Activated CD4-positive, alpha-beta T cell treated with anti-CD3 and anti-CD28 coated beads, Interleukin-2, amount 50 U/mL, for 1 hour (primary cell): ENCODE measurements around the gene SKP1.
A peak's percentile ranks its signal among the peaks of the same experiment; 100 is the strongest.
"Not testable (repeated sequence)": the region's sequence is repeated elsewhere in the genome, so short reads cannot be mapped to it uniquely, and the experiment has no call there.

ENCODE experiments used
- DNase-seq: peaks from one replicate; pipeline ENCODE4 v3.0.0-alpha.2; 2020

SKP1 gene

GRCh38 chr5:134177369-134178095 is 782 bp upstream of the SKP1 start:
- no peak for DNase-seq

DNA sequence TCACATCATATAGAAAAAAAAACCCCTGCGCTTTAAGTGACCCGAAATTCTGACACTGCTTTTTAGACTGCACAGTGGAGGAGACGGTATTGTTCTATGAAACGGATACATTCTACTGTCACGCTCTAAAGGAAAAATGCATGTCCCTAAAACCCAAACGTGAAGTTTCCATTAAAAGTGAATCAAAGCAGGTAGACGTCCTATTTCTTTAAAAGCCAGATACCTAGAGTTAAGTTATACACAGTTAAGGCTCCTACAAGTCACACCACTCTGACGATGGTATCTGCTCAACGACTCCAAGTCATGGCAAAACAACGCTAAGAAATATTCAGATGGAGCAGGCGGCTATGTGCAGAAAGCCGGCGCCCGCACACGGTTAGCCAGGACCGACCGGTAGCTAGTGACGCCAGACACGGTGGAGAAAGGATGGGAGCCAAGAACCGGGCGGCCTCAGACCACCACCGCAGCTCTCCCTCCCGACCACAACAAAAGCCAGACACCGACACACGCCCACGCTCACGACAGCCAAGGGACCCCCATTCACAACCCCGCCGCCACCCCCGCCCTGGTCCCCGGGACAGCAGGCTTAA is 734 bp downstream of the SKP1 start:
- no peak for DNase-seq

GRCh38 chr5:134174841-134175839 is 1.6 kb downstream of the SKP1 start:
- no peak for DNase-seq

GRCh38 chr5:134171972-134172371 is 4.8 kb downstream of the SKP1 start:
- DNase-seq = no peak

GRCh38 chr5:134162592-134162991 is 14.2 kb downstream of the SKP1 start:
- DNase-seq = no peak

- no peak for DNase-seq
These were observed 15.0 kb downstream of the SKP1 start for GRCh38 chr5:134161513-134162395.

- no peak for DNase-seq
These were observed 23.1 kb downstream of the SKP1 start for GRCh38 chr5:134153657-134154056.

DNA sequence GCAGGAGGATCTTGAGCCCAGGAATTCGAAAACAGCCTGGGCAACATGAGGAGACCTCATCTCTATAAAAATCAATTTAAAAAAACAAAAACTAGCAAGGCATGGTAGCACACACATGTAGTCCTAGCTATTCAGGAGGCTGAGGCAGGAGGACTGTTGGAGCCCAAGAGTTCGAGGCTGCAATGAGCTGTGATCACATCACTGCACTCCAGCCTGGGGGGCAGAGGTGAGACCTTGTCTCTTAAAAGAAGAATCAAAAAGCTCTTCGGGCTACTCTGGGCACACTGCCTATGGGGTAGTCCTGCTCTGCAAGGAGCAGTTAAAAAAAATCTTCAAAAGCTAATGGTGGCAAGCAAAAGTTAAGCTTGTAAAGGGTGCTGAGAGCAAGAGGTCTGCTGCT is 23.5 kb downstream of the SKP1 start:
- no peak for DNase-seq

GRCh38 chr5:134152173-134152832 is 24.4 kb downstream of the SKP1 start:
- not testable (repeated sequence) for DNase-seq

- DNase-seq = no peak
These were observed 25.0 kb downstream of the SKP1 start for GRCh38 chr5:134151723-134152122.

DNA sequence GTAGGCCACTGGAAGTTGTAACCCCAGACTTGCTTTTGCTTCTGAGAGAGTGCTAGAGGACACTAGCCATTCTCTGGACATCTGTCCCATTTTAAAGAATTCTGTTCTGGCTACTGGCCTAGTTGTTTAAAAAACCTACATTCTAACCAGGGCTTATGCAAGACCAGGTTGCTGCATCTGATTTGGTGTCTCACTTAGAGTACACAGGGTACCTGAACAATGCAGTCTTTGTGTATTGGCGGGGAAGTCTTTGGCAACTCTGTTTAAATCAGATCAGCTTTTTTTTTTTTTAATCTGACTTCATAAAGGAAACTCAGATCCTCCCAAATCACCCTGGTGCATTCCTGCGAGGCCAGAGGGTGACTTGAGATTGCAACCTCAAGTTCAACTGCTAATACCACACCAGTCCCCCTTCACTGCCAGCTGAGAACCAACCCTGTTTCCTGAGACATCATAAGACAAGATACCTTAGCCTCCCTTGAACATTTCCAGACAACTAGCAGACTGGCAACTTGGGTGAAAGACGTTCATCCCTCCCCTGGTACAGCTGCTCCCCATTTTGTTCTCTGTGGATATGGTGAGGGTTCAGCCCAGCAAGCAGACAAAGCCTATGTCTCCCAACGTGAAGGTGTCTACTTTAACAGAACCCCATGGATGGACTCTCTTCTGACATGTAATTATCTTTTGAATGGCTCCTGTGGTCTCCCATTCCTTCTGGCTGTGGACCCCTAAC is 27.0 kb downstream of the SKP1 start:
- no peak for DNase-seq

DNA sequence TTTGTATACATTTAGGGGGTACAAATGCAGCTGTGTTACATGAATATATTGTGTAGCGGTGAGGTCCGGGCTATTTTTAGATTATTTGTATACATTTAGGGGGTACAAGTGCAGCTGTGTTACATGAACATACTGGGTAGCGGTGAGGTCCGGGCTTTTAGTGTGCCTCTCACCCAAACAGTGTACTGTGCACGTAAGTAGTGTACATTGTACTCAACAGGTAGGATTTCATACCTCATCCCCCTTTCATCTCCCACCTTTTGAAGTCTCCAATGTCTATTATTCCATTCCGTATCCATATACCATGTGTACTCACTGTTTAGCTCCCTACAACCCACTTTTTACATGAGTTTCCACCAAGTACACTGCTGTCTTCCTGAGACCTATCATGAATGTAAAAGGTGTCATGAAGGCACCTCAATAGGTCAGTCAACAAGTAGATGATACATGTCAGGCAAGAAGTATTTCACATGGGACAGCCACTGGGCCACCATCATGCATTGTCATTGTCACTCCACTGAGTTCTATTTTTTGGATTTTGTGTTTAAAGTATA is 27.7 kb downstream of the SKP1 start:
- no peak for DNase-seq

GRCh38 chr5:134148316-134148715 is 28.4 kb downstream of the SKP1 start:
- no peak for DNase-seq

GRCh38 chr5:134146651-134147518 is 29.9 kb downstream of the SKP1 start:
- no peak for DNase-seq

DNA sequence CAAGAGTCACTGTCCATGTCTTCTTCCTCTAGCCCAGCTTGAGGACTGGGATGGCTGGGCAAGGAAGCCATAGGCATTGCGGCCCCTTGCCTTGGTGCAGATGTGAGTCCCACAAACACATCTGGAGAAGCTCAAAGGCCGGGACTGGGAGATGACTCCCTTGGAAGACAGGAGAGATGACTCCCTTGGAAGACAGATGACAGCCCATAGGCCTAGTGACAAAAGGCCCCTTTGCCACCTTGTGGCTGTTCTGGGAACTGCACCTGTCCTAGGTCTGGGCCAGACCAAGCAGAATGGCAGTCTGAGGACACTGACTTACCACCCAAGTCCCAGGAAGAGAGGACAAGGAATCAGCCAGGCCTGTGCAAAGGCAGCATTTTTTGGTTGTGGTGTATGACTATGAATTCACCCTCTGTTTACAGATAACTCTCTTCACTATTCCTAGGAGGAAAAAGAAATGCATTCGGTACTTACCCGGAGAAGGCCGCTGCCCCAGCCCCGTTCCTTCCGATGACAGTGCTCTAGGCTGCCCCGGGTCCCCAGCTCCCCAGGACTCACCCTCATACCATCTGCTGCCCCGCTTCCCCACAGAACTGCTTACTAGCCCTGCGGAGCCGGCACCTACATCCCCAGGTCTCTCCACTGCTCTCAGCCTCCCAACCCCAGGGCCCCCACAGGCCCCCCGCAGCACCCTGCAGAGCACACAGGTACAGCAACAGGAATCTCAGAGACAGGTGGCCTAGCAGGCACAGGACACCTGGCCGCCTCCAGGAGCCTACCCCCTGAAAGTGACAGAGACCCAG is 30.8 kb downstream of the SKP1 start:
- DNase-seq = peak; percentile 86

- no peak for DNase-seq
These were observed 31.6 kb downstream of the SKP1 start for GRCh38 chr5:134145041-134145757.

DNA sequence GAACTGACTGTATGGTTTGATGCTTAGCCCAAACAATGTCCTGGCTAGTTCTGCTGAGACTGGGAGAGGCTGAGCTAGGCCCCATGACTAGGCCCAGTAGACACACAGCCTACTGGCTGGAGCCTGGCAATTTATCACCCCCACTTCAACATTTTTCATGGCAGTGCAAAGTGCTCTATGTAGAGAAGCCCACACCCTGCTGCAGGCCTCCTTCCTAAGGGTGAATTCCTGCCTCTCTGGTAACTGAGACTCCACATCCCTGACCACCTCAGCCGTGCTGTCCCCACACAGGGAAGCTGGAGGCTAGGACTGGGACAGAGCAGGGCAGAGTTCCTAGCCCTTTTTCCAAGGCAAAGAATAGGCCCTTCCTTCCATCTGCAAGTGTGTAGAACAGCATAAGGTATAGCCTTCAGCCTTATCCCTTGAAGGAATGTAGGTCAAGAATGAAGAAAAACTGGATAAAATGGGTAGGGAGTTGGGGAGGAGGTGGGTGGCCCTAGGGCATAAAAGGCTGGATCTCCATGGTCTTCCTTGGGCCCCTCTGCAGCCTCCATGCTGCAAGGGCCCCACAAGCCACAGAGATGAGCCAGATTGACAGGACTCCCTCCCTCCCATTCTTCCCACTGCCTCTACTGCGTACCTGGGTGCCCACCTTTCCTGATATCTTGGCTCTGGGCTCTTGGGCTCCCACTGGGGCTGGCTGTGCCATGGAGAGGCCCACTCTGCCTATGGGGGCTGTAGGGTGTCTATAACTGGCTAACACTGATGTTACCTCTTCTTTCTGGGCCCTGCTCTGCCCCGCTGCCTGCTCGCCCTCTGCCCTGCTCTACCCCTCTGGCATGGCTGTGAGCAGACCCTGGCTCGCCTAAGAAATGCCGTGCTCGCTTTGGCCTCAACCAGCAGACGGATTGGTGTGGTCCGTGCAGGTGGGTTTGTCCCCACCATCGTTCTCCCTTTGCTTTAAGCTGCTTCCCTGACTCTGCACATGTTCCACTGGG is 32.5 kb downstream of the SKP1 start:
- no peak for DNase-seq
